HL-60 (cell line): ENCODE results near the gene SCO1.
"Not testable (repeated sequence)": the region's sequence is repeated elsewhere in the genome, so short reads cannot be mapped to it uniquely, and the experiment has no call there.

Experiments used
- DNase-seq, 2 experiments: peaks; one replicate each; pipeline ENCODE4 v3.0.0-alpha.2; 2010 to 2020; ENCODE audit warnings: low read depth in 1 of 2, low spot score in 1 of 2
- H3K27ac ChIP-seq: fragments of 250-450 bp; sonication (Bioruptor Pico); replicated peaks from 2 replicates; pipeline ENCODE4 v1.5.1; 2020; ENCODE audit warnings: mild to moderate bottlenecking, moderate library complexity
- H3K27me3 ChIP-seq: fragments of 250-450 bp; sonication (Bioruptor Pico); 2 replicates; pipeline ENCODE4 v1.5.1; 2021; ENCODE audit warnings: mild to moderate bottlenecking, moderate library complexity; ENCODE audit not compliant: insufficient read depth, poor library complexity, severe bottlenecking
- H3K4me3 ChIP-seq: replicated peaks from 2 replicates; pipeline ENCODE4 v1.5.1; 2011; ENCODE audit warnings: mild to moderate bottlenecking, control low read depth, low read length; ENCODE audit not compliant: insufficient read depth
- CTCF ChIP-seq: IDR thresholded peaks from one replicate; pipeline ENCODE4 v1.5.1; 2011; ENCODE audit warnings: low read length, control low read depth, inconsistent platforms; ENCODE audit not compliant: insufficient read depth
- GABPA ChIP-seq: IDR thresholded peaks from 2 replicates; pipeline ENCODE4 v1.6.1; 2012; ENCODE audit warnings: low read depth
- POLR2AphosphoS5 ChIP-seq: IDR thresholded peaks from 2 replicates; pipeline ENCODE4 v1.6.1; 2012; ENCODE audit warnings: low read depth
- REST ChIP-seq: IDR thresholded peaks from 2 replicates; pipeline ENCODE4 v1.6.1; 2012; ENCODE audit warnings: low read depth; ENCODE audit not compliant: insufficient replicate concordance
- SPI1 ChIP-seq: IDR thresholded peaks from 2 replicates; pipeline ENCODE4 v1.6.1; 2012; ENCODE audit warnings: low read depth, mild to moderate bottlenecking, borderline replicate concordance

SCO1 gene

GRCh38 chr17:10698096-10698818 is 924 bp upstream of the SCO1 start:
- peak overlapping the region; percentile 87 for H3K4me3 ChIP-seq
- TF ChIP-seq SPI1 (no peak), REST (no peak), CTCF (no peak), GABPA (no peak), POLR2AphosphoS5 (no peak)
- H3K27me3 ChIP-seq = no peaks in the 10 kb centered on the region
- DNase-seq = peak in 1 of 2 experiments; percentile 1
- H3K27ac ChIP-seq = peak overlapping the region; percentile 86

- H3K27me3 ChIP-seq, DNase-seq: not testable (repeated sequence)
- Histone ChIP-seq H3K27ac (peak overlapping the region; percentile 86), H3K4me3 (peak overlapping the region; percentile 87)
Observed at GRCh38 chr17:10695875-10696407, 1.4 kb downstream of the SCO1 start.

GRCh38 chr17:10687499-10687898 is 9.8 kb downstream of the SCO1 start:
- TF ChIP-seq CTCF = no peak
- TF ChIP-seq REST = no peak
- no peak for TF ChIP-seq SPI1
- TF ChIP-seq GABPA = no peak
- TF ChIP-seq POLR2AphosphoS5 = no peak
- H3K27ac ChIP-seq = no peak overlapping the region
- no peaks in the 10 kb centered on the region for H3K27me3 ChIP-seq
- no peak for DNase-seq
- H3K4me3 ChIP-seq = no peak overlapping the region

GRCh38 chr17:10683853-10684252 is 13.5 kb downstream of the SCO1 start:
- H3K4me3 ChIP-seq = no peak overlapping the region
- DNase-seq = no peak
- no peak overlapping the region for H3K27ac ChIP-seq
- H3K27me3 ChIP-seq = no peaks in the 10 kb centered on the region
- TF ChIP-seq REST = no peak
- TF ChIP-seq CTCF = peak; percentile 4
